Subcutaneous abdominal adipose tissue (tissue), 5 donors: Measurements from ENCODE around the gene FAM200C.

Experiments
- H3K27ac ChIP-seq: one replicate; pipeline ENCODE4 v1.7.0; 2013; ENCODE audit warnings: low read depth, mild to moderate bottlenecking, inconsistent platforms, low read length, moderate library complexity
- H3K27me3 ChIP-seq, 5 donors: one replicate each; pipeline ENCODE4 v1.7.0; 2013; ENCODE audit warnings: low read length in 5 of 5, inconsistent platforms in 1 of 5; ENCODE audit not compliant: control insufficient read depth in 5 of 5, insufficient read depth in 4 of 5
- H3K36me3 ChIP-seq, 5 donors: one replicate each; pipeline ENCODE4 v1.7.0; 2013; ENCODE audit warnings: low read length in 5 of 5; ENCODE audit not compliant: control insufficient read depth in 5 of 5, insufficient read depth in 5 of 5
- H3K4me1 ChIP-seq, 5 donors: one replicate each; pipeline ENCODE4 v1.7.0; 2013; ENCODE audit warnings: low read length in 5 of 5, mild to moderate bottlenecking in 3 of 5, moderate library complexity in 1 of 5; ENCODE audit not compliant: control insufficient read depth in 5 of 5, insufficient read depth in 5 of 5
- H3K4me3 ChIP-seq, 5 donors: one replicate each; pipeline ENCODE4 v1.7.0; 2013; ENCODE audit warnings: low read length in 5 of 5, low read depth in 1 of 5
- H3K9ac ChIP-seq, 5 donors: one replicate each; pipeline ENCODE4 v1.7.0; 2013; ENCODE audit warnings: low read length in 5 of 5, mild to moderate bottlenecking in 4 of 5, moderate library complexity in 3 of 5
- H3K9me3 ChIP-seq, 5 donors: one replicate each; pipeline ENCODE4 v1.7.0; 2013; ENCODE audit warnings: low read length in 5 of 5; ENCODE audit not compliant: control insufficient read depth in 5 of 5
- donor health status: healthy.
- donor health status: healthy.
- donor health status: healthy.
- donor health status: healthy.
- donor health status: healthy.

Gene FAM200C

GRCh38 chr5:160421625-160422258 lies 21.9 kb upstream of the FAM200C start, which contains the start of gene PTTG1:
Gene PTTG1, plus strand, starts transcription at chr5:160421855. Its CDS starts 458 bp downstream, at chr5:160422313.
- H3K9me3 ChIP-seq, result no peaks in the 10 kb centered on the region
- H3K4me1 ChIP-seq, result peaks cover 5 to 38% (median 33%) of the 10 kb centered on the region in 5 donors
- peaks cover 0 to under 1% (median 0%) of the 10 kb centered on the region in 5 donors for H3K36me3 ChIP-seq
- no peaks in the 10 kb centered on the region for H3K27me3 ChIP-seq
- H3K27ac ChIP-seq, result peak within 1 kb of the TSS; percentile 37
- peak within 1 kb of the TSS; percentile 68 to 85 (median 73) for H3K4me3 ChIP-seq
- H3K9ac ChIP-seq, result peak within 1 kb of the TSS in 4 of 5 donors; percentile 50 to 83 (median 69)

- H3K27ac ChIP-seq, result no peak overlapping the region
- H3K4me3 ChIP-seq, result no peak overlapping the region
- H3K9me3 ChIP-seq, result no peaks in the 10 kb centered on the region
- peaks cover 5 to 42% (median 36%) of the 10 kb centered on the region in 5 donors for H3K4me1 ChIP-seq
- H3K9ac ChIP-seq, result no peak overlapping the region
- peaks cover 0 to 3% (median 0%) of the 10 kb centered on the region in 5 donors for H3K36me3 ChIP-seq
- no peaks in the 10 kb centered on the region for H3K27me3 ChIP-seq
Measured at GRCh38 chr5:160420331-160420610, 20.4 kb upstream of the FAM200C start.

- peak overlapping the region; percentile 91 for H3K27ac ChIP-seq
- no peaks in the 10 kb centered on the region for H3K9me3 ChIP-seq
- peak overlapping the region; percentile 92 to 99 (median 97) for H3K4me3 ChIP-seq
Measured at GRCh38 chr5:160419458-160420330, 19.8 kb upstream of the FAM200C start.

GRCh38 chr5:160418561-160419457 lies 19.0 kb upstream of the FAM200C start, which contains the start of gene SLU7:
Gene SLU7, minus strand, starts transcription at chr5:160419081. Its CDS starts 3,787 bp downstream, at chr5:160415294.
- Histone ChIP-seq H3K27ac (peak within 1 kb of the TSS; percentile 91), H3K27me3 (no peaks in the 10 kb centered on the region), H3K36me3 (peaks cover 4 to 12% (median 8%) of the 10 kb centered on the region in 5 donors), H3K4me1 (peaks cover 5 to 42% (median 36%) of the 10 kb centered on the region in 5 donors), H3K4me3 (peak within 1 kb of the TSS; percentile 92 to 99 (median 97)), H3K9ac (peak within 1 kb of the TSS; percentile 76 to 97 (median 95)), H3K9me3 (no peaks in the 10 kb centered on the region)

More at GRCh38 chr5:160419458-160420330, 19.8 kb upstream of the FAM200C start:
- peaks cover 0 to 5% (median 3%) of the 10 kb centered on the region in 5 donors for H3K36me3 ChIP-seq
- H3K27me3 ChIP-seq, result no peaks in the 10 kb centered on the region
- peak overlapping the region in 4 of 5 donors; percentile 76 to 97 (median 88) for H3K9ac ChIP-seq
- peaks cover 5 to 42% (median 36%) of the 10 kb centered on the region in 5 donors for H3K4me1 ChIP-seq

- no peak overlapping the region for H3K27ac ChIP-seq
- H3K4me1 ChIP-seq, result peaks cover 0 to 23% (median 18%) of the 10 kb centered on the region in 5 donors
- H3K36me3 ChIP-seq, result peaks cover 17 to 20% (median 20%) of the 10 kb centered on the region in 5 donors
- H3K4me3 ChIP-seq, result peak overlapping the region; percentile 81 to 92 (median 90)
- H3K9me3 ChIP-seq, result no peaks in the 10 kb centered on the region
- H3K27me3 ChIP-seq, result no peaks in the 10 kb centered on the region
- peak overlapping the region in 4 of 5 donors; percentile 92 to 98 (median 96) for H3K9ac ChIP-seq
Measured at GRCh38 chr5:160398806-160399205, 1.0 kb downstream of the FAM200C start.

GRCh38 chr5:160397492-160397891 lies 2.4 kb downstream of the FAM200C start:
- H3K4me3 ChIP-seq, result no peak overlapping the region
- H3K36me3 ChIP-seq, result peaks cover 8 to 12% (median 10%) of the 10 kb centered on the region in 5 donors
- no peaks in the 10 kb centered on the region for H3K27me3 ChIP-seq
- peaks cover 0 to 31% (median 23%) of the 10 kb centered on the region in 5 donors for H3K4me1 ChIP-seq
- H3K9me3 ChIP-seq, result no peaks in the 10 kb centered on the region
- peak overlapping the region in 1 of 5 donors; percentile 36 for H3K9ac ChIP-seq
- no peak overlapping the region for H3K27ac ChIP-seq

- Histone ChIP-seq H3K27me3 (no peaks in the 10 kb centered on the region), H3K4me1 (peaks cover 0 to 29% (median 18%) of the 10 kb centered on the region in 5 donors), H3K9me3 (no peaks in the 10 kb centered on the region), H3K27ac (no peak overlapping the region), H3K36me3 (no peaks in the 10 kb centered on the region), H3K9ac (no peak overlapping the region), H3K4me3 (no peak overlapping the region)
Measured at GRCh38 chr5:160395111-160395510, 4.7 kb downstream of the FAM200C start.

- no peak overlapping the region for H3K9ac ChIP-seq
- H3K27me3 ChIP-seq, result no peaks in the 10 kb centered on the region
- H3K9me3 ChIP-seq, result peaks cover 3 to 13% (median 5%) of the 10 kb centered on the region in 5 donors
- H3K4me1 ChIP-seq, result peaks cover 0 to 10% (median 0%) of the 10 kb centered on the region in 5 donors
- no peak overlapping the region for H3K4me3 ChIP-seq
- no peaks in the 10 kb centered on the region for H3K36me3 ChIP-seq
- H3K27ac ChIP-seq, result no peak overlapping the region
Measured at GRCh38 chr5:160390787-160391696, 8.8 kb downstream of the FAM200C start.
